Measurements from ENCODE around the gene FILIP1L.

DNA sequence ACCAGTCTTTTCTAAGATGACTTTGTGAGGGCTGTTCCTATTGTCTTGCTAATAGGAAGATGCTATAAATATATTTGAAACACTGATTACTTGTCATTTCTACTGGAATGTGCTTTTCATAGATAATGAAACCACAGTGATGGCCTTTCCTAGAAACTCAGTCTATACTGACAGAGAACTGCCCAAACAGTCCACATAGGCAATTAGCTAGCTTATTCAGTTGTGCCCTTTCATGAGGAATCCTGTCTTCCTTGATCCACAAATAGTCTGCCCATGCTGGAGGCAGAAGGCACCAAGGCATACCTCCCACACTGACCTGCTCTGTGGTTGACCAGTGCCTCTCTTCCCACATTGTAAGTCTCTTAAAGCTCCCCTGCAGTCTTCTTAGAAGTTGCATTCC is 160.7 kb downstream of the FILIP1L start:
- TF ChIP-seq EZH2phosphoT487 (IDR thresholded peaks at IDR 0.05; ENCODE audit: borderline replicate concordance), result no peak
- TF ChIP-seq, protein P1, sequence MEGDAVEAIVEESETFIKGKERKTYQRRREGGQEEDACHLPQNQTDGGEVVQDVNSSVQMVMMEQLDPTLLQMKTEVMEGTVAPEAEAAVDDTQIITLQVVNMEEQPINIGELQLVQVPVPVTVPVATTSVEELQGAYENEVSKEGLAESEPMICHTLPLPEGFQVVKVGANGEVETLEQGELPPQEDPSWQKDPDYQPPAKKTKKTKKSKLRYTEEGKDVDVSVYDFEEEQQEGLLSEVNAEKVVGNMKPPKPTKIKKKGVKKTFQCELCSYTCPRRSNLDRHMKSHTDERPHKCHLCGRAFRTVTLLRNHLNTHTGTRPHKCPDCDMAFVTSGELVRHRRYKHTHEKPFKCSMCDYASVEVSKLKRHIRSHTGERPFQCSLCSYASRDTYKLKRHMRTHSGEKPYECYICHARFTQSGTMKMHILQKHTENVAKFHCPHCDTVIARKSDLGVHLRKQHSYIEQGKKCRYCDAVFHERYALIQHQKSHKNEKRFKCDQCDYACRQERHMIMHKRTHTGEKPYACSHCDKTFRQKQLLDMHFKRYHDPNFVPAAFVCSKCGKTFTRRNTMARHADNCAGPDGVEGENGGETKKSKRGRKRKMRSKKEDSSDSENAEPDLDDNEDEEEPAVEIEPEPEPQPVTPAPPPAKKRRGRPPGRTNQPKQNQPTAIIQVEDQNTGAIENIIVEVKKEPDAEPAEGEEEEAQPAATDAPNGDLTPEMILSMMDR (conservative IDR thresholded peaks at IDR 0.05; ENCODE audit: low read length), result no peak

All from Loucy (cell line).